WTC11 (cell line): ENCODE data around the gene VSIG2.

Source experiments
- AR ChIP-seq: fragments of 250-450 bp; sonication (Bioruptor Pico); IDR thresholded peaks from 2 replicates; pipeline ENCODE4 v1.9.0; 2021; ENCODE audit warnings: mild to moderate bottlenecking
- CTCF ChIP-seq: fragments of 200-600 bp; IDR thresholded peaks from 2 replicates; pipeline ENCODE4 v1.8.0; 2022; ENCODE audit warnings: antibody characterized with exemption
- E2F4 ChIP-seq: sonication (generic); formaldehyde crosslinking; IDR thresholded peaks from 2 replicates; pipeline ENCODE4 v1.8.1; 2022; ENCODE audit warnings: low read depth, mild to moderate bottlenecking, moderate library complexity, missing genetic modification reagents, borderline replicate concordance
- ERG ChIP-seq: fragments of 250-450 bp; sonication (Bioruptor Pico); IDR thresholded peaks from 2 replicates; pipeline ENCODE4 v1.8.0; 2021; ENCODE audit warnings: mild to moderate bottlenecking
- HMGA2 ChIP-seq: fragments of 250-450 bp; sonication (Bioruptor Pico); IDR thresholded peaks from 2 replicates; pipeline ENCODE4 v1.4.0; 2021; ENCODE audit warnings: mild to moderate bottlenecking, moderate library complexity
- IRF2 ChIP-seq: sonication (generic); formaldehyde crosslinking; IDR thresholded peaks from 2 replicates; pipeline ENCODE4 v1.8.0; 2022; ENCODE audit warnings: low read depth, missing genetic modification reagents, borderline replicate concordance
- MAX ChIP-seq: sonication (generic); formaldehyde crosslinking; IDR thresholded peaks from 2 replicates; pipeline ENCODE4 v1.8.0; 2022; ENCODE audit warnings: mild to moderate bottlenecking, missing genetic modification reagents
- MXD4 ChIP-seq: fragments of 250-450 bp; sonication (Bioruptor Pico); IDR thresholded peaks from 2 replicates; pipeline ENCODE4 v1.8.0; 2021; ENCODE audit warnings: mild to moderate bottlenecking, moderate library complexity, borderline replicate concordance
- PREB ChIP-seq: sonication (generic); formaldehyde crosslinking; IDR thresholded peaks from 2 replicates; pipeline ENCODE4 v1.8.1; 2022; ENCODE audit warnings: mild to moderate bottlenecking, missing genetic modification reagents, moderate library complexity, borderline replicate concordance
- SMAD3 ChIP-seq: sonication (generic); formaldehyde crosslinking; IDR thresholded peaks from 2 replicates; pipeline ENCODE4 v1.8.0; 2022; ENCODE audit warnings: missing genetic modification reagents, mild to moderate bottlenecking, borderline replicate concordance
- SP1 ChIP-seq: sonication (generic); formaldehyde crosslinking; conservative IDR thresholded peaks from 2 replicates; pipeline ENCODE4 v1.8.1; 2022; ENCODE audit warnings: missing genetic modification reagents
- USF1 ChIP-seq: sonication (generic); formaldehyde crosslinking; IDR thresholded peaks from 2 replicates; pipeline ENCODE4 v1.8.0; 2022; ENCODE audit warnings: mild to moderate bottlenecking, missing genetic modification reagents
- USF2 ChIP-seq: sonication (generic); formaldehyde crosslinking; IDR thresholded peaks from 2 replicates; pipeline ENCODE4 v1.8.1; 2023; ENCODE audit warnings: mild to moderate bottlenecking, missing genetic modification reagents, moderate library complexity
- ZNF671 ChIP-seq: fragments of 250-450 bp; sonication (Bioruptor Pico); IDR thresholded peaks from 2 replicates; pipeline ENCODE4 v1.8.0; 2021; ENCODE audit warnings: mild to moderate bottlenecking

GRCh38 chr11:124754710-124755109, 2.7 kb upstream of the VSIG2 start:
- TF ChIP-seq HMGA2 (no peak), PREB (CRISPR knock-in tag) (no peak), ERG (CRISPR knock-in tag) (no peak), MAX (no peak), MXD4 (no peak), CTCF (no peak), ZNF671 (no peak), SP1 (CRISPR knock-in tag) (no peak), AR (CRISPR knock-in tag) (no peak), USF2 (CRISPR knock-in tag) (no peak), SMAD3 (CRISPR knock-in tag) (no peak), IRF2 (CRISPR knock-in tag) (no peak), USF1 (CRISPR knock-in tag) (no peak), E2F4 (no peak)
